Measurements from ENCODE around the gene ATP8A1. TPM values are rescaled to one million over a fixed set of nuclear protein-coding genes. Genes with fewer than 3 reads are reported as not detected.

Gene ATP8A1
- total and polyA plus RNA-seq, 8 donors = 21.5 to 60.9 (median 36.6) TPM

DNA sequence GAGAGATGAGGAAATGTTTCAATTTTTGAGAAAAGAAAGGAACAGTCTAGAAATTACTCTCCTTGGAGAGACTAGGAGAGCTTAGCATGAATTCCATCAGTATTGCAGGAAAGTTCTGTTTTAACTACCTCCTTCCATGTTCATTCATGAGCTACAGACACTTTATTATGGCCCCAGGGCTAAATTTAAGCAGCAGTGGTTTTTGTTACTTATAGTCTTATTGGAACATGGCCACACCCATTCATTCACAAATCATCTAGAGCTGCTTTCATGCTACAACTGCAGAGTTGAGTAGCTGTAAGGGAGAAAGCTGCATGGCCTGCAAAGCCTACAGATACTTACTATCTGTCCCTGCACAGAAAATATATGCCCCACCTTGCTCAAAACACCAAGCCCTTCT lies 178.0 kb downstream of the ATP8A1 start:
- intact Hi-C loops (cut with DNase I) = no loop called here
- H3K4me3 ChIP-seq = no peak overlapping the region
- no peaks in the 10 kb centered on the region for H3K27me3 ChIP-seq
- H3K4me1 ChIP-seq = no peaks in the 10 kb centered on the region
- TF ChIP-seq, protein P1, sequence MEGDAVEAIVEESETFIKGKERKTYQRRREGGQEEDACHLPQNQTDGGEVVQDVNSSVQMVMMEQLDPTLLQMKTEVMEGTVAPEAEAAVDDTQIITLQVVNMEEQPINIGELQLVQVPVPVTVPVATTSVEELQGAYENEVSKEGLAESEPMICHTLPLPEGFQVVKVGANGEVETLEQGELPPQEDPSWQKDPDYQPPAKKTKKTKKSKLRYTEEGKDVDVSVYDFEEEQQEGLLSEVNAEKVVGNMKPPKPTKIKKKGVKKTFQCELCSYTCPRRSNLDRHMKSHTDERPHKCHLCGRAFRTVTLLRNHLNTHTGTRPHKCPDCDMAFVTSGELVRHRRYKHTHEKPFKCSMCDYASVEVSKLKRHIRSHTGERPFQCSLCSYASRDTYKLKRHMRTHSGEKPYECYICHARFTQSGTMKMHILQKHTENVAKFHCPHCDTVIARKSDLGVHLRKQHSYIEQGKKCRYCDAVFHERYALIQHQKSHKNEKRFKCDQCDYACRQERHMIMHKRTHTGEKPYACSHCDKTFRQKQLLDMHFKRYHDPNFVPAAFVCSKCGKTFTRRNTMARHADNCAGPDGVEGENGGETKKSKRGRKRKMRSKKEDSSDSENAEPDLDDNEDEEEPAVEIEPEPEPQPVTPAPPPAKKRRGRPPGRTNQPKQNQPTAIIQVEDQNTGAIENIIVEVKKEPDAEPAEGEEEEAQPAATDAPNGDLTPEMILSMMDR (IDR thresholded peaks at IDR 0.05) = no peak
- no peak overlapping the region for H3K27ac ChIP-seq
- DNase-seq (no peak), ATAC-seq (no peak)
- H3K9me3 ChIP-seq = no peaks in the 10 kb centered on the region
- H3K36me3 ChIP-seq = no peaks in the 10 kb centered on the region

DNA sequence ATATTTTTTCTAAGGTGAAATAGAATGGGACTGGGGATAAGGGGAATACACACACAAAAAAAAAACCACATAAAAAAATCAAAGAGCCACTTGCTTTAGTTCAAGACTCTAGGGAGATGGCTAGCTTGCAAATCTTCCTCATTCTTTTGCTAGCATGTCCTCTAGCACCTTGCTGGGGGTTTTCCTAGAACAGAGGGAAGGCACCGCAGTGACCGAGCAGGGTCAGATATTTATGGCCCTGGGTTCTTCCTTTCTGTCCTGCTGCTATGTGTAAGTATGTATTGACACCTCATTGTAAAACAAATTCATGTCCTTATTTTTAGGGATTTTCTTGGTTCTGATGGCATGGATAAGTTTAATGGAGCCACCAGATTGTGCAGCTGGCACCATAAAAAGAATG lies 178.4 kb downstream of the ATP8A1 start:
- Histone ChIP-seq H3K27ac (no peak overlapping the region), H3K36me3 (no peaks in the 10 kb centered on the region), H3K4me3 (no peak overlapping the region), H3K27me3 (no peaks in the 10 kb centered on the region), H3K9me3 (no peaks in the 10 kb centered on the region), H3K4me1 (no peaks in the 10 kb centered on the region)
- TF ChIP-seq, protein P1 (IDR thresholded peaks at IDR 0.05) = no peak
- intact Hi-C loops (cut with DNase I) = no loop called here
- DNase-seq (no peak), ATAC-seq (no peak)

DNA sequence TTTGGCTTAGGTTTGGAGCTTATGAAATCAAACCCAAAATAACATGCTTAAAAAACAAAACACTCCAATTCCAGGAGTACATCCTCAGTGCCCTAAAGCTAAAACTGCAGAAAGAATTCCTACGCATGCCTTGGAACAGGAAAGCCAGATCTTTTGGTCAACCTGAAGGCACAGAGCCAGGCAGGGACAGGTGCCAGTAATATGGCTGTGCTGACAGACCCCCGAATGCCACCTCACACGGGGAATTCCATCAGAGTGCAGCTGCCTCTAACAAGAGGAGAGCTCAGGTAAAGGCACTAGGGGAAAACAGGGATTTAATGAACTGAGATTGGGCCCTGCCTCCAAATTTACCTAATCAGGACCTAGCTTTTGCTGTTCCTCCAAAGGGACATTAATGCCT lies 182.5 kb downstream of the ATP8A1 start:
- Histone ChIP-seq H3K36me3 (no peaks in the 10 kb centered on the region), H3K27me3 (no peaks in the 10 kb centered on the region), H3K4me3 (no peak overlapping the region), H3K27ac (no peak overlapping the region), H3K4me1 (no peaks in the 10 kb centered on the region), H3K9me3 (no peaks in the 10 kb centered on the region)
- TF ChIP-seq, protein P1 (IDR thresholded peaks at IDR 0.05) = no peak
- no peak for ATAC-seq
- intact Hi-C loops (cut with DNase I) = no loop called here
- DNase-seq = no peak

DNA sequence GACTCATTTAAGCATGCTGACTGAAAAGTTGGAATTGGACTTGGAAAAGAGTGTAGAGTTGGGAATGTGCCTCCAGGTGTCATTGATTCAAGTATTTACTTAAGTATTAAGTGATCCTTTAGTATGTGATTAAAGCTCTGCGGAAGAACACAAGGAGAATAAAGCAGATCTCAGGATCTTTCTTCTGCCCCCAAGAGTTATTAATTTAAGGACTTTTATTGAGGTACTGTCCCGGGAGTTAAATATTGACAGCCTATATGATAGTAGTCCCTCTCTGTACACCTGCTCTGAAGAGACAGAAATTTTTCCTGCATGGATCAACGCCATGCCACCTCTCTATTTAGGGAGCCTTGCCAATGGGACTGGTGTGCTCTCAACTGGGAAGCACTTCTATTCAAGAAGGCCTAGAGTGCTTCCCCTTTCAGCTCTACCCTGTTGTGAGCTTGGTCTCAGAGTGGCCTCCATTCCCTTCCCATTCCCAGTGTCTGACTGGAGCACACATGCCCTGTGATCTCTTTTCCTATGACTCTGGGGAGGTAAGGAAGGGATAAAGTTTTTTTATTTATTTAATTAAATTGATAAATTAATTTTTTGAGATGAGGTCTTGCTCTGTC lies 183.7 kb downstream of the ATP8A1 start:
- TF ChIP-seq, protein P1 (IDR thresholded peaks at IDR 0.05) = no peak
- DNase-seq (no peak), ATAC-seq (peak; percentile 90)
- H3K4me1 ChIP-seq = no peaks in the 10 kb centered on the region
- intact Hi-C loops (cut with DNase I) = no loop called here
- H3K27ac ChIP-seq = no peak overlapping the region
- no peak overlapping the region for H3K4me3 ChIP-seq
- no peaks in the 10 kb centered on the region for H3K36me3 ChIP-seq
- no peaks in the 10 kb centered on the region for H3K27me3 ChIP-seq
- no peaks in the 10 kb centered on the region for H3K9me3 ChIP-seq

DNA sequence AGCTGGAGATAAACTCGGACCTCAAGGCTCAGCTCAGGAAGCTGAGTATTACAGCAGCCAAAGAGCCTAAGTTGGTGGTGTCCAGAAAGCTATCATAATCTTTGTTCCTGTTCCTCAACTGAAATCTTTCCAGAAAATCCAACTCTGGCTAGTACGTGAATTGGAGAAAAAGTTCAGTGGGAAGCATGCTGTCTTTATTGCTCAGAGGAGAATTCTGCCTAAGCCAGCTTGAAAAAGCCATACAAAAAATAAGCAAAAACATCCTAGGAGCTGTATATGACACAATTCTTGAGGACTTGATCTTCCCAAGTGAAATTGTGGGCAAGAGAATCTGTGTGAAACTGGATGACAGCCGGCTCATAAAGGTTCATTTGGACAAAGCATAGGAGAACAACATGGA lies 185.0 kb downstream of the ATP8A1 start:
- H3K4me3 ChIP-seq = no peak overlapping the region
- no peak for DNase-seq
- H3K9me3 ChIP-seq = no peaks in the 10 kb centered on the region
- no peak for ATAC-seq
- H3K4me1 ChIP-seq = no peaks in the 10 kb centered on the region
- no peaks in the 10 kb centered on the region for H3K27me3 ChIP-seq
- H3K36me3 ChIP-seq = no peaks in the 10 kb centered on the region
- intact Hi-C loops (cut with DNase I) = no loop called here
- TF ChIP-seq, protein P1 (IDR thresholded peaks at IDR 0.05) = no peak
- H3K27ac ChIP-seq = no peak overlapping the region
